SK-N-SH treated with all-trans-retinoic acid at 6 μM for 48 hours (cell line): ENCODE measurements around the gene ZNF569.
"Not testable (repeated sequence)": the region's sequence is repeated elsewhere in the genome, so short reads cannot be mapped to it uniquely, and the experiment has no call there.

Experiments used
- ATAC-seq: fragments of 200-7000 bp; cut with Tn5 transposase; 3 replicates; pipeline ENCODE4 v1.9.1; 2020; ENCODE audit warnings: mild to moderate bottlenecking, moderate library complexity
- ARNTL ChIP-seq: fragments of 450-650 bp; formaldehyde crosslinking; IDR thresholded peaks from 2 replicates; pipeline ENCODE4 v1.5.0; 2020; ENCODE audit warnings: low read depth, mild to moderate bottlenecking, moderate library complexity, borderline replicate concordance
- BACH2 ChIP-seq: fragments of 250-450 bp; sonication (Bioruptor Pico); IDR thresholded peaks from 2 replicates; pipeline ENCODE4 v1.9.0; 2021; ENCODE audit warnings: mild to moderate bottlenecking, borderline replicate concordance
- CSDC2 ChIP-seq: fragments of 250-450 bp; sonication (Bioruptor Pico); IDR thresholded peaks from 2 replicates; pipeline ENCODE4 v1.5.0; 2020; ENCODE audit warnings: mild to moderate bottlenecking, moderate library complexity
- ESRRG ChIP-seq: fragments of 250-450 bp; sonication (Bioruptor Pico); IDR thresholded peaks from 2 replicates; pipeline ENCODE4 v1.6.1; 2021; ENCODE audit warnings: mild to moderate bottlenecking
- GLIS3 ChIP-seq: fragments of 250-450 bp; sonication (Bioruptor Pico); IDR thresholded peaks from 2 replicates; pipeline ENCODE4 v1.5.0; 2020; ENCODE audit warnings: mild to moderate bottlenecking, moderate library complexity
- ISL1 ChIP-seq: fragments of 250-450 bp; sonication (Bioruptor Pico); IDR thresholded peaks from 2 replicates; pipeline ENCODE4 v2.1.2; 2022; ENCODE audit warnings: mild to moderate bottlenecking, moderate library complexity
- OSR1 ChIP-seq: fragments of 250-450 bp; sonication (Bioruptor Pico); IDR thresholded peaks from 2 replicates; pipeline ENCODE4 v1.8.0; 2022; ENCODE audit warnings: moderate library complexity, mild to moderate bottlenecking, inconsistent platforms
- PPARA ChIP-seq: fragments of 250-450 bp; sonication (Bioruptor Pico); IDR thresholded peaks from 2 replicates; pipeline ENCODE4 v1.5.0; 2020; ENCODE audit warnings: mild to moderate bottlenecking, borderline replicate concordance
- RARB ChIP-seq: fragments of 250-450 bp; sonication (Bioruptor Pico); IDR thresholded peaks from 2 replicates; pipeline ENCODE4 v1.8.0; 2021; ENCODE audit warnings: mild to moderate bottlenecking, moderate library complexity
- TCF4 ChIP-seq: fragments of 250-450 bp; sonication (Bioruptor Pico); IDR thresholded peaks from 2 replicates; pipeline ENCODE4 v1.8.0; 2021; ENCODE audit warnings: mild to moderate bottlenecking, moderate library complexity, borderline replicate concordance
- TOX ChIP-seq: fragments of 250-450 bp; sonication (Bioruptor Pico); IDR thresholded peaks from 2 replicates; pipeline ENCODE4 v1.8.0; 2021; ENCODE audit warnings: mild to moderate bottlenecking, moderate library complexity, borderline replicate concordance
- ZC3H10 ChIP-seq: fragments of 250-450 bp; sonication (Bioruptor Pico); IDR thresholded peaks from 2 replicates; pipeline ENCODE4 v1.5.1; 2021; ENCODE audit warnings: mild to moderate bottlenecking, moderate library complexity
- ZFP3 ChIP-seq: fragments of 250-450 bp; sonication (Bioruptor Pico); IDR thresholded peaks from 2 replicates; pipeline ENCODE4 v1.5.0; 2020; ENCODE audit warnings: mild to moderate bottlenecking, moderate library complexity
- ZFP30 ChIP-seq: fragments of 450-650 bp; formaldehyde crosslinking; IDR thresholded peaks from 2 replicates; pipeline ENCODE4 v1.5.0; 2022; ENCODE audit warnings: mild to moderate bottlenecking, moderate library complexity
- ZNF565 ChIP-seq: fragments of 450-650 bp; formaldehyde crosslinking; conservative IDR thresholded peaks from 2 replicates; pipeline ENCODE4 v1.5.0; 2020; ENCODE audit warnings: low read depth, mild to moderate bottlenecking, moderate library complexity
- ZNF70 ChIP-seq: fragments of 450-650 bp; formaldehyde crosslinking; IDR thresholded peaks from 2 replicates; pipeline ENCODE4 v1.5.0; 2020; ENCODE audit warnings: mild to moderate bottlenecking, moderate library complexity
- ZNF8 ChIP-seq: fragments of 450-650 bp; formaldehyde crosslinking; IDR thresholded peaks from 2 replicates; pipeline ENCODE4 v1.5.0; 2020; ENCODE audit warnings: mild to moderate bottlenecking, moderate library complexity
- TF ChIP-seq, protein P1 (sequence below): fragments of 250-450 bp; sonication (Bioruptor Pico); IDR thresholded peaks from 2 replicates; pipeline ENCODE4 v1.8.0; 2021; ENCODE audit warnings: low read depth, mild to moderate bottlenecking, moderate library complexity, borderline replicate concordance
- TF ChIP-seq, protein P2 (sequence below): fragments of 250-450 bp; sonication (Bioruptor Pico); IDR thresholded peaks from 2 replicates; pipeline ENCODE4 v1.5.0; 2020; ENCODE audit warnings: mild to moderate bottlenecking, moderate library complexity
- TF ChIP-seq, protein P3 (sequence below): fragments of 250-450 bp; sonication (Bioruptor Pico); IDR thresholded peaks from 2 replicates; pipeline ENCODE4 v1.5.1; 2021; ENCODE audit warnings: mild to moderate bottlenecking, moderate library complexity
- TF ChIP-seq, protein P4 (sequence below): fragments of 250-450 bp; sonication (Bioruptor Pico); IDR thresholded peaks from 2 replicates; pipeline ENCODE4 v1.5.1; 2020; ENCODE audit warnings: low read depth, mild to moderate bottlenecking, moderate library complexity
- TF ChIP-seq, protein P5 (sequence below): fragments of 250-450 bp; sonication (Bioruptor Pico); IDR thresholded peaks from 2 replicates; pipeline ENCODE4 v1.8.0; 2020; ENCODE audit warnings: mild to moderate bottlenecking, moderate library complexity, borderline replicate concordance

ZNF569 gene

DNA sequence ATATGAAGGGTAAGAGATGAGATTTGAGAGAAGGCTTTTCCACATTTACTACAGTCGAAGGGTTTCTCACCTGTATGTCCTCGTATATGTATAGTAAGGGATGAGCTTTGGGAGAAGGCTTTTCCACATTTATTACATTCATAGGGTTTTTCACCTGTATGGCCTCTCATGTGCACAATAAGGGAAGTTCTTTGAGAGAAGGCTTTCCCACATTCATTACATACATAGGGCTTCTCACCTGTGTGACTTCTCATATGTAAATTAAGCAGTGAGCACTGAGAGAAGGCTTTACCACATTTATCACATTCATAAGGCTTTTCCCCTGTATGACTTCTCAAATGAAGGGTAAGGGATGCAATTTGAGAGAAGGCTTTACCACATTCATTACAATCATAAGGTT is 54.5 kb downstream of the ZNF569 start:
- TF ChIP-seq CSDC2 (CRISPR knock-in tag) (no peak), ISL1 (no peak), ZFP3 (CRISPR knock-in tag) (no peak), GLIS3 (CRISPR knock-in tag) (no peak), RARB (no peak), BACH2 (no peak), PPARA (no peak)
- TF ChIP-seq, protein P1, sequence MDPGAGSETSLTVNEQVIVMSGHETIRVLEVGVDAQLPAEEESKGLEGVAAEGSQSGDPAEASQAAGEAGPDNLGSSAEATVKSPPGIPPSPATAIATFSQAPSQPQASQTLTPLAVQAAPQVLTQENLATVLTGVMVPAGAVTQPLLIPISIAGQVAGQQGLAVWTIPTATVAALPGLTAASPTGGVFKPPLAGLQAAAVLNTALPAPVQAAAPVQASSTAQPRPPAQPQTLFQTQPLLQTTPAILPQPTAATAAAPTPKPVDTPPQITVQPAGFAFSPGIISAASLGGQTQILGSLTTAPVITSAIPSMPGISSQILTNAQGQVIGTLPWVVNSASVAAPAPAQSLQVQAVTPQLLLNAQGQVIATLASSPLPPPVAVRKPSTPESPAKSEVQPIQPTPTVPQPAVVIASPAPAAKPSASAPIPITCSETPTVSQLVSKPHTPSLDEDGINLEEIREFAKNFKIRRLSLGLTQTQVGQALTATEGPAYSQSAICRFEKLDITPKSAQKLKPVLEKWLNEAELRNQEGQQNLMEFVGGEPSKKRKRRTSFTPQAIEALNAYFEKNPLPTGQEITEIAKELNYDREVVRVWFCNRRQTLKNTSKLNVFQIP (CRISPR knock-in tag): no peak
- TF ChIP-seq, protein P2, sequence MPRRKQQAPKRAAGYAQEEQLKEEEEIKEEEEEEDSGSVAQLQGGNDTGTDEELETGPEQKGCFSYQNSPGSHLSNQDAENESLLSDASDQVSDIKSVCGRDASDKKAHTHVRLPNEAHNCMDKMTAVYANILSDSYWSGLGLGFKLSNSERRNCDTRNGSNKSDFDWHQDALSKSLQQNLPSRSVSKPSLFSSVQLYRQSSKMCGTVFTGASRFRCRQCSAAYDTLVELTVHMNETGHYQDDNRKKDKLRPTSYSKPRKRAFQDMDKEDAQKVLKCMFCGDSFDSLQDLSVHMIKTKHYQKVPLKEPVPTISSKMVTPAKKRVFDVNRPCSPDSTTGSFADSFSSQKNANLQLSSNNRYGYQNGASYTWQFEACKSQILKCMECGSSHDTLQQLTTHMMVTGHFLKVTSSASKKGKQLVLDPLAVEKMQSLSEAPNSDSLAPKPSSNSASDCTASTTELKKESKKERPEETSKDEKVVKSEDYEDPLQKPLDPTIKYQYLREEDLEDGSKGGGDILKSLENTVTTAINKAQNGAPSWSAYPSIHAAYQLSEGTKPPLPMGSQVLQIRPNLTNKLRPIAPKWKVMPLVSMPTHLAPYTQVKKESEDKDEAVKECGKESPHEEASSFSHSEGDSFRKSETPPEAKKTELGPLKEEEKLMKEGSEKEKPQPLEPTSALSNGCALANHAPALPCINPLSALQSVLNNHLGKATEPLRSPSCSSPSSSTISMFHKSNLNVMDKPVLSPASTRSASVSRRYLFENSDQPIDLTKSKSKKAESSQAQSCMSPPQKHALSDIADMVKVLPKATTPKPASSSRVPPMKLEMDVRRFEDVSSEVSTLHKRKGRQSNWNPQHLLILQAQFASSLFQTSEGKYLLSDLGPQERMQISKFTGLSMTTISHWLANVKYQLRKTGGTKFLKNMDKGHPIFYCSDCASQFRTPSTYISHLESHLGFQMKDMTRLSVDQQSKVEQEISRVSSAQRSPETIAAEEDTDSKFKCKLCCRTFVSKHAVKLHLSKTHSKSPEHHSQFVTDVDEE: no peak
- no peak for ATAC-seq

- not testable (repeated sequence) for ATAC-seq
Measured at GRCh38 chr19:37406140-37406846, 61.0 kb downstream of the ZNF569 start.

- no peak for TF ChIP-seq BACH2
- TF ChIP-seq ZNF565 (CRISPR knock-in tag): no peak
- no peak for TF ChIP-seq TCF4 (CRISPR knock-in tag)
- no peak for TF ChIP-seq ZFP30 (CRISPR knock-in tag)
- no peak for TF ChIP-seq CSDC2 (CRISPR knock-in tag)
- no peak for TF ChIP-seq ESRRG (CRISPR knock-in tag)
- no peak for TF ChIP-seq ZNF70
- no peak for TF ChIP-seq ARNTL (CRISPR knock-in tag)
- no peak for TF ChIP-seq PPARA
- TF ChIP-seq, protein P3, sequence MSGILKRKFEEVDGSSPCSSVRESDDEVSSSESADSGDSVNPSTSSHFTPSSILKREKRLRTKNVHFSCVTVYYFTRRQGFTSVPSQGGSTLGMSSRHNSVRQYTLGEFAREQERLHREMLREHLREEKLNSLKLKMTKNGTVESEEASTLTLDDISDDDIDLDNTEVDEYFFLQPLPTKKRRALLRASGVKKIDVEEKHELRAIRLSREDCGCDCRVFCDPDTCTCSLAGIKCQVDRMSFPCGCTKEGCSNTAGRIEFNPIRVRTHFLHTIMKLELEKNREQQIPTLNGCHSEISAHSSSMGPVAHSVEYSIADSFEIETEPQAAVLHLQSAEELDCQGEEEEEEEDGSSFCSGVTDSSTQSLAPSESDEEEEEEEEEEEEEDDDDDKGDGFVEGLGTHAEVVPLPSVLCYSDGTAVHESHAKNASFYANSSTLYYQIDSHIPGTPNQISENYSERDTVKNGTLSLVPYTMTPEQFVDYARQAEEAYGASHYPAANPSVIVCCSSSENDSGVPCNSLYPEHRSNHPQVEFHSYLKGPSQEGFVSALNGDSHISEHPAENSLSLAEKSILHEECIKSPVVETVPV (CRISPR knock-in tag): no peak
- TF ChIP-seq GLIS3 (CRISPR knock-in tag): no peak
- TF ChIP-seq, protein P1 (CRISPR knock-in tag): no peak
- no peak for TF ChIP-seq ZFP3 (CRISPR knock-in tag)
- TF ChIP-seq, protein P4, sequence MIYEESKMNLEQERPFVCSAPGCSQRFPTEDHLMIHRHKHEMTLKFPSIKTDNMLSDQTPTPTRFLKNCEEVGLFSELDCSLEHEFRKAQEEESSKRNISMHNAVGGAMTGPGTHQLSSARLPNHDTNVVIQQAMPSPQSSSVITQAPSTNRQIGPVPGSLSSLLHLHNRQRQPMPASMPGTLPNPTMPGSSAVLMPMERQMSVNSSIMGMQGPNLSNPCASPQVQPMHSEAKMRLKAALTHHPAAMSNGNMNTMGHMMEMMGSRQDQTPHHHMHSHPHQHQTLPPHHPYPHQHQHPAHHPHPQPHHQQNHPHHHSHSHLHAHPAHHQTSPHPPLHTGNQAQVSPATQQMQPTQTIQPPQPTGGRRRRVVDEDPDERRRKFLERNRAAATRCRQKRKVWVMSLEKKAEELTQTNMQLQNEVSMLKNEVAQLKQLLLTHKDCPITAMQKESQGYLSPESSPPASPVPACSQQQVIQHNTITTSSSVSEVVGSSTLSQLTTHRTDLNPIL (CRISPR knock-in tag): no peak
- no peak for TF ChIP-seq OSR1 (CRISPR knock-in tag)
- no peak for TF ChIP-seq ZNF8 (CRISPR knock-in tag)
- ATAC-seq: no peak
Measured at GRCh38 chr19:37403403-37403802, 63.8 kb downstream of the ZNF569 start.

DNA sequence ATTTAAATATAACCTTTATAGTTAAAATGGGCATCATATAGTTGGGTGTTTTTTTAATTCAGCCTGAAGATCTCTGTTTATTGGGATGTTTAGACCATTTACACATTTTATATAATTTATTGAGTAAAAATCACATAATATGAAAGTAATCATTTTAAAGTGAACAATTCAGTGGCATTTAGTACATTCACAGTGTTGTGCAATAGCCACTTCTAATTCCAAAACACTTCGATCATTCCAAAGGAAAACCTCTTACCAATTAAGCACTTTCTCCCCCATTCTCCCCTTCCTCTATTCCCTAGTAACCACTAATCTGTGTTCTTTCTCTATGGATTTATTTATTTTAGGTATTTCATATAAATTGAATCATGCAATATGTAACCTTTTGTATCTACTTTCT is 66.2 kb downstream of the ZNF569 start:
- no peak for TF ChIP-seq ZNF8 (CRISPR knock-in tag)
- TF ChIP-seq, protein P5, sequence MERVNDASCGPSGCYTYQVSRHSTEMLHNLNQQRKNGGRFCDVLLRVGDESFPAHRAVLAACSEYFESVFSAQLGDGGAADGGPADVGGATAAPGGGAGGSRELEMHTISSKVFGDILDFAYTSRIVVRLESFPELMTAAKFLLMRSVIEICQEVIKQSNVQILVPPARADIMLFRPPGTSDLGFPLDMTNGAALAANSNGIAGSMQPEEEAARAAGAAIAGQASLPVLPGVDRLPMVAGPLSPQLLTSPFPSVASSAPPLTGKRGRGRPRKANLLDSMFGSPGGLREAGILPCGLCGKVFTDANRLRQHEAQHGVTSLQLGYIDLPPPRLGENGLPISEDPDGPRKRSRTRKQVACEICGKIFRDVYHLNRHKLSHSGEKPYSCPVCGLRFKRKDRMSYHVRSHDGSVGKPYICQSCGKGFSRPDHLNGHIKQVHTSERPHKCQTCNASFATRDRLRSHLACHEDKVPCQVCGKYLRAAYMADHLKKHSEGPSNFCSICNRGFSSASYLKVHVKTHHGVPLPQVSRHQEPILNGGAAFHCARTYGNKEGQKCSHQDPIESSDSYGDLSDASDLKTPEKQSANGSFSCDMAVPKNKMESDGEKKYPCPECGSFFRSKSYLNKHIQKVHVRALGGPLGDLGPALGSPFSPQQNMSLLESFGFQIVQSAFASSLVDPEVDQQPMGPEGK (CRISPR knock-in tag): no peak
- no peak for TF ChIP-seq ZC3H10 (CRISPR knock-in tag)
- TF ChIP-seq ZNF70: no peak
- TF ChIP-seq TOX (CRISPR knock-in tag): no peak
- no peak for TF ChIP-seq ESRRG (CRISPR knock-in tag)
- TF ChIP-seq, protein P1 (CRISPR knock-in tag): no peak
- TF ChIP-seq ISL1: no peak
- no peak for TF ChIP-seq ZFP3 (CRISPR knock-in tag)
- no peak for ATAC-seq

GRCh38 chr19:37391399-37391798 is 75.8 kb downstream of the ZNF569 start:
- not testable (repeated sequence) for ATAC-seq
